MM.1S (cell line): Measurements from ENCODE around the gene FBXL4.

Source experiments
- DNase-seq: peaks from one replicate; pipeline ENCODE4 v3.0.0-alpha.2; 2015
- H2AFZ ChIP-seq: fragments of 300-600 bp; sonication (generic); 2 replicates; pipeline ENCODE4 v1.6.0; 2016; ENCODE audit warnings: antibody characterized with exemption, low read length
- H3F3A ChIP-seq: fragments of 300-600 bp; sonication (generic); 2 replicates; pipeline ENCODE4 v1.6.1; 2016; ENCODE audit warnings: mild to moderate bottlenecking, antibody characterized with exemption, low read length, moderate library complexity, mixed read lengths; ENCODE audit not compliant: insufficient read depth
- H3K27ac ChIP-seq: fragments of 300-600 bp; sonication (generic); 2 replicates; pipeline ENCODE4 v1.5.1; 2016; ENCODE audit warnings: mild to moderate bottlenecking, low read length
- H3K27me3 ChIP-seq: fragments of 300-600 bp; sonication (generic); replicated peaks from 2 replicates; pipeline ENCODE4 v1.6.0; 2016; ENCODE audit warnings: low read length; ENCODE audit not compliant: insufficient read depth
- H3K36me3 ChIP-seq: fragments of 300-600 bp; sonication (generic); replicated peaks from 2 replicates; pipeline ENCODE4 v1.6.1; 2016; ENCODE audit warnings: mild to moderate bottlenecking, low read length, mixed read lengths; ENCODE audit not compliant: insufficient read depth
- H3K4me1 ChIP-seq: fragments of 300-600 bp; sonication (generic); 2 replicates; pipeline ENCODE4 v1.6.1; 2016; ENCODE audit warnings: low read length, mixed read lengths
- H3K4me2 ChIP-seq: fragments of 300-600 bp; sonication (generic); 2 replicates; pipeline ENCODE4 v1.6.0; 2016; ENCODE audit warnings: low read depth, low read length
- H3K4me3 ChIP-seq: fragments of 300-600 bp; sonication (generic); 2 replicates; pipeline ENCODE4 v1.5.1; 2016; ENCODE audit warnings: low read length, mixed read lengths
- H3K79me2 ChIP-seq: fragments of 300-600 bp; sonication (generic); 2 replicates; pipeline ENCODE4 v1.6.1; 2016; ENCODE audit warnings: mixed run types, low read length, mixed read lengths
- H3K9ac ChIP-seq: fragments of 300-600 bp; sonication (generic); 2 replicates; pipeline ENCODE4 v1.6.1; 2016; ENCODE audit warnings: low read length, mixed read lengths
- H3K9me2 ChIP-seq: fragments of 300-600 bp; sonication (generic); replicated peaks from 2 replicates; pipeline ENCODE4 v1.6.1; 2016; ENCODE audit warnings: mild to moderate bottlenecking, low read length, mixed read lengths; ENCODE audit not compliant: insufficient read depth
- H3K9me3 ChIP-seq: fragments of 300-600 bp; sonication (generic); replicated peaks from 2 replicates; pipeline ENCODE4 v1.6.1; 2016; ENCODE audit warnings: mild to moderate bottlenecking, low read length, mixed read lengths; ENCODE audit not compliant: insufficient read depth
- H4K20me1 ChIP-seq: fragments of 300-600 bp; sonication (generic); 2 replicates; pipeline ENCODE4 v1.6.1; 2016; ENCODE audit warnings: mild to moderate bottlenecking, low read length, moderate library complexity, mixed read lengths; ENCODE audit not compliant: insufficient read depth
- EZH2 ChIP-seq: fragments of 300-600 bp; sonication (generic); optimal IDR thresholded peaks from 2 replicates; pipeline ENCODE3; 2017; ENCODE audit warnings: low read depth, mild to moderate bottlenecking, antibody characterized with exemption, low read length, mixed read lengths
- EZH2phosphoT487 ChIP-seq: fragments of 300-600 bp; sonication (generic); IDR thresholded peaks from 2 replicates; pipeline ENCODE4 v1.6.1; 2018; ENCODE audit warnings: antibody characterized with exemption, low read length
- TF ChIP-seq, protein P1 (sequence below): fragments of 300-600 bp; sonication (generic); IDR thresholded peaks from 2 replicates; pipeline ENCODE4 v1.5.1; 2016; ENCODE audit warnings: antibody characterized with exemption, low read length, mixed read lengths

Gene FBXL4

DNA sequence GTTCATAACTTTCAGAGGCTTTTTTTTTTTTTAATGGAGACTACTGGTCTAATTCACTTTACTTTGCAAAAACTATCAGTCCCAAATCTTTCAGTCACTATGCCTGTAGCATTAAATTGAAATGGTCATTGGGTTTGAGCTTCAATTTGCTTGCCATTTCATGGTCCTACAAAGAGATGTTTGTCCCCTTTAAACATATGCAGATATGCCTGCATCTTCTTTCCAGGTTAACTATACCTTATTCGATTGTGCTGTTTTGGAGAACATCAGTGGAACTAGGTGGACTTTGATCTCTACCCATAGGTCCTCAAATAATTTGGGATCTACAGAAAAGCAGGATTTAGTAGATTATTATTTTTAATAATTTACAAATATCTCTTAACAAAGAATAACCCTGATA is 108.8 kb downstream of the FBXL4 start:
- Histone ChIP-seq H3K9ac (no peak overlapping the region), H3K4me3 (no peak overlapping the region), H3K27me3 (peaks cover 11% of the 10 kb centered on the region; the same call in 1 of the 2 replicates), H3F3A (0 out of 2 replicates have a peak, but pooled peaks cover under 1% of the 10 kb centered on the region), H3K36me3 (no peaks in the 10 kb centered on the region), H3K9me2 (no peaks in the 10 kb centered on the region), H3K9me3 (no peaks in the 10 kb centered on the region), H4K20me1 (no peaks in the 10 kb centered on the region), H3K79me2 (no peaks in the 10 kb centered on the region), H3K4me2 (no peak overlapping the region), H3K4me1 (no peaks in the 10 kb centered on the region), H2AFZ (no peak overlapping the region), H3K27ac (no peak overlapping the region)
- DNase-seq, result no peak
- TF ChIP-seq, protein P1, sequence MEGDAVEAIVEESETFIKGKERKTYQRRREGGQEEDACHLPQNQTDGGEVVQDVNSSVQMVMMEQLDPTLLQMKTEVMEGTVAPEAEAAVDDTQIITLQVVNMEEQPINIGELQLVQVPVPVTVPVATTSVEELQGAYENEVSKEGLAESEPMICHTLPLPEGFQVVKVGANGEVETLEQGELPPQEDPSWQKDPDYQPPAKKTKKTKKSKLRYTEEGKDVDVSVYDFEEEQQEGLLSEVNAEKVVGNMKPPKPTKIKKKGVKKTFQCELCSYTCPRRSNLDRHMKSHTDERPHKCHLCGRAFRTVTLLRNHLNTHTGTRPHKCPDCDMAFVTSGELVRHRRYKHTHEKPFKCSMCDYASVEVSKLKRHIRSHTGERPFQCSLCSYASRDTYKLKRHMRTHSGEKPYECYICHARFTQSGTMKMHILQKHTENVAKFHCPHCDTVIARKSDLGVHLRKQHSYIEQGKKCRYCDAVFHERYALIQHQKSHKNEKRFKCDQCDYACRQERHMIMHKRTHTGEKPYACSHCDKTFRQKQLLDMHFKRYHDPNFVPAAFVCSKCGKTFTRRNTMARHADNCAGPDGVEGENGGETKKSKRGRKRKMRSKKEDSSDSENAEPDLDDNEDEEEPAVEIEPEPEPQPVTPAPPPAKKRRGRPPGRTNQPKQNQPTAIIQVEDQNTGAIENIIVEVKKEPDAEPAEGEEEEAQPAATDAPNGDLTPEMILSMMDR, result no peak
- TF ChIP-seq EZH2 (no peak), EZH2phosphoT487 (no peak)

DNA sequence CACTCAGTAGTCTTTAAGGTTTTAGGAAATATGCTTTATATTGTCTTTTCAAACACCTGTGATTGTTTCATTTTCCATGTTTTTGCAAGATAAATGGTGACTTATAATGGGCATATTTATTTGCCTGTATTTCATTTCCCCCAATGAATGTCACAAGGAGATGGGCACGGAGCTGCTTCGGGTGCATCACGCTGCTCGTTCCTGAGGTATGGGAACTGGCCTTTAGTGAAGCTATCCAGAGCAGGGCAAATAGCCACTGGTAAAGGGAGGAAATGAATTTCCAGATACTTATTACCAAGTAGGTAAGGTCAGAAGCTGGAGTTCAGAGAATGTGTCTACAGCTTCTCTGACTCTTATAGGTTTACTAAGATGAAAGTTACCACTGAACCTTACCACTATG is 109.7 kb downstream of the FBXL4 start:
- Histone ChIP-seq H4K20me1 (no peaks in the 10 kb centered on the region), H3K27me3 (peaks cover 11% of the 10 kb centered on the region; the same call in 1 of the 2 replicates), H3K9me2 (no peaks in the 10 kb centered on the region), H3K9ac (no peak overlapping the region), H3K36me3 (no peaks in the 10 kb centered on the region), H3K27ac (no peak overlapping the region), H3K4me2 (no peak overlapping the region), H3F3A (0 out of 2 replicates have a peak, but pooled peaks cover 5% of the 10 kb centered on the region), H3K4me1 (no peaks in the 10 kb centered on the region), H3K4me3 (no peak overlapping the region), H3K79me2 (no peaks in the 10 kb centered on the region), H3K9me3 (no peaks in the 10 kb centered on the region), H2AFZ (no peak overlapping the region)
- TF ChIP-seq, protein P1, result no peak
- no peak for TF ChIP-seq EZH2
- TF ChIP-seq EZH2phosphoT487, result no peak
- no peak for DNase-seq

DNA sequence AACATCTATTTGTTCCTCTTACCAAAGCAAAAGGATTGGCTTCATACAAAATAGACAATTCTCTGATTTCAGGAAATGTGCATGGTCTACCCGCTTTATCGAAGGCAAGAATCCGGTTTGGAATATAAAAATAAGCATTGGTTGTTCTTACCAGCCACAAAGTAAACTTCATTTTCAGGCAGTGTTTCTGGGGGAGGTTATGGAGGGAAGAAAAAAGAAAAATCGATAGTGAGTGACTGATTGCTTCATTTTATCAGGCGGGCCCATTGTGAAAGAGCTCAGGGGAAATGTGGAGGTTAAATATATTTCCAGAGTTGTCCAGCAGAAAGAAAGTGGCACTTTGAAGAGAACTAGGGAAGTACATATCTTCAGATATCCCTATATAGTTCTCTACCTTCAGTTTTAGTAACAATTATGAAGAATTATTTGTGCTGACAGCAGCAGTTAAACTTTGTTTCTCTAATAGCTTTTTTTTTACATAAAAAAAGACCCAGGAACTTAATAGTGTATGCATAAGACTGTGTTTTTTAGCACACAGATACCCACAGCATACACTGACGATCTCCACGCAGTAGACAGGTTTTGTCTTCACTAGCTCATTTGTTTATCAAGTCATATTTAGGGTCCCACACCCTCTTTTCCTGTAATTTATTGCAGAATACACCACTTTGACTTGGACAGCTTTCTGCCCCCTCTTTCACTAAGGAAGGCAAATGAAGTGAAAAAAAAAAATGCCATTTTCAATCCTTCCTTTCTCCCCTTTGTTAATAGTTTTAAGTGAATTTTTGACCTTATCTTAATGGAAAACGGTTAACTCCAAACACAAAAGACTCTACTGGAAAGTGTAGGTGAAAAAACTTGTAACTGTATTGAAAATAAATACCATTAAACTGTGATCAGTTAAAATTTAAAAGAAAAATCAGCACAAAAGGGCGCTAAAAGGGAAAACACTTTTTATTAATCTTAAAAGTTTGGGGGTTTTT is 110.5 kb downstream of the FBXL4 start:
- no peak overlapping the region for H3K9ac ChIP-seq
- H3K4me3 ChIP-seq, result no peak overlapping the region
- H3K4me2 ChIP-seq, result no peak overlapping the region
- H3K36me3 ChIP-seq, result no peaks in the 10 kb centered on the region
- H3K79me2 ChIP-seq, result no peaks in the 10 kb centered on the region
- H4K20me1 ChIP-seq, result no peaks in the 10 kb centered on the region
- H2AFZ ChIP-seq, result no peak overlapping the region
- H3F3A ChIP-seq, result 0 out of 2 replicates have a peak, but pooled peaks cover 5% of the 10 kb centered on the region
- peaks cover 11% of the 10 kb centered on the region; the same call in 1 of the 2 replicates for H3K27me3 ChIP-seq
- no peak for DNase-seq
- H3K9me2 ChIP-seq, result no peaks in the 10 kb centered on the region
- H3K9me3 ChIP-seq, result no peaks in the 10 kb centered on the region
- H3K4me1 ChIP-seq, result no peaks in the 10 kb centered on the region
- no peak for TF ChIP-seq EZH2phosphoT487
- no peak for TF ChIP-seq EZH2
- no peak overlapping the region for H3K27ac ChIP-seq
